GM12874 (cell line): ENCODE data around the gene MYO1G.

ENCODE experiments used
- CTCF ChIP-seq: IDR thresholded peaks from 2 replicates; pipeline ENCODE4 v1.5.1; 2011; ENCODE audit warnings: low read depth, mild to moderate bottlenecking, control low read depth, low read length, moderate library complexity; ENCODE audit not compliant: insufficient read depth

Gene MYO1G

GRCh38 chr7:44978511-44979366 lies at the start of gene MYO1G:
TSS of gene MYO1G (minus strand) at chr7:44979015. CDS start at chr7:44978961, 54 bp downstream.
- no peak for TF ChIP-seq CTCF

GRCh38 chr7:45028138-45028919 lies 49.5 kb upstream of the MYO1G start:
- TF ChIP-seq CTCF, result no peak

GRCh38 chr7:45027774-45028114 lies 48.9 kb upstream of the MYO1G start:
- no peak for TF ChIP-seq CTCF

- TF ChIP-seq CTCF, result no peak
Measured at GRCh38 chr7:45026984-45027773, 48.4 kb upstream of the MYO1G start.

GRCh38 chr7:45026013-45026412 lies 47.2 kb upstream of the MYO1G start:
- TF ChIP-seq CTCF, result no peak

- TF ChIP-seq CTCF, result no peak
Measured at GRCh38 chr7:45024126-45024744, 45.4 kb upstream of the MYO1G start.
